Endothelial cell (in vitro differentiated cells): Measurements from ENCODE around the gene SRGAP3. TPM values are rescaled to one million over a fixed set of nuclear protein-coding genes. Genes with fewer than 3 reads are reported as not detected.

Source experiments
- DNase-seq: peaks from one replicate; pipeline ENCODE4 v3.0.0; 2021; ENCODE audit warnings: low spot score
- H3K27ac Mint-ChIP-seq: one replicate; pipeline ENCODE4 v1.8.0; 2021; ENCODE audit warnings: mixed read lengths, inconsistent platforms; ENCODE audit not compliant: unreplicated experiment
- H3K27me3 Mint-ChIP-seq: one replicate; pipeline ENCODE4 v1.8.0; 2021; ENCODE audit warnings: mild to moderate bottlenecking, moderate library complexity, mixed read lengths, inconsistent platforms; ENCODE audit not compliant: unreplicated experiment
- H3K36me3 Mint-ChIP-seq: one replicate; pipeline ENCODE4 v1.8.0; 2021; ENCODE audit warnings: mild to moderate bottlenecking, low read depth, mixed read lengths, inconsistent platforms; ENCODE audit not compliant: unreplicated experiment
- H3K4me1 Mint-ChIP-seq: one replicate; pipeline ENCODE4 v1.8.0; 2021; ENCODE audit warnings: mild to moderate bottlenecking, mixed read lengths, inconsistent platforms; ENCODE audit not compliant: unreplicated experiment
- H3K4me3 Mint-ChIP-seq: one replicate; pipeline ENCODE4 v1.8.0; 2021; ENCODE audit warnings: mild to moderate bottlenecking, mixed read lengths, inconsistent platforms; ENCODE audit not compliant: unreplicated experiment
- H3K9me3 Mint-ChIP-seq: one replicate; pipeline ENCODE4 v1.8.0; 2021; ENCODE audit warnings: mixed read lengths, inconsistent platforms; ENCODE audit not compliant: unreplicated experiment
- total RNA-seq: library from RNA; stranded (reverse); fragmentation: NEBNext Ultra II Directional; extraction: Animal tissue kit (Norgen Biotek cat#: 25700); gene quantifications from one replicate; pipeline ENCODE4 v1.2.1, GENCODE V29; 2021; ENCODE audit not compliant: unreplicated experiment
- TF ChIP-seq, protein P1 (sequence below): fragments of 200-600 bp; sonication (generic); IDR thresholded peaks from one replicate; pipeline ENCODE4 v1.5.0; 2021; ENCODE audit warnings: antibody characterized with exemption; ENCODE audit not compliant: unreplicated experiment

The SRGAP3 gene
- total RNA-seq, 1 donor from 2014 or later = 12.0 TPM

DNA sequence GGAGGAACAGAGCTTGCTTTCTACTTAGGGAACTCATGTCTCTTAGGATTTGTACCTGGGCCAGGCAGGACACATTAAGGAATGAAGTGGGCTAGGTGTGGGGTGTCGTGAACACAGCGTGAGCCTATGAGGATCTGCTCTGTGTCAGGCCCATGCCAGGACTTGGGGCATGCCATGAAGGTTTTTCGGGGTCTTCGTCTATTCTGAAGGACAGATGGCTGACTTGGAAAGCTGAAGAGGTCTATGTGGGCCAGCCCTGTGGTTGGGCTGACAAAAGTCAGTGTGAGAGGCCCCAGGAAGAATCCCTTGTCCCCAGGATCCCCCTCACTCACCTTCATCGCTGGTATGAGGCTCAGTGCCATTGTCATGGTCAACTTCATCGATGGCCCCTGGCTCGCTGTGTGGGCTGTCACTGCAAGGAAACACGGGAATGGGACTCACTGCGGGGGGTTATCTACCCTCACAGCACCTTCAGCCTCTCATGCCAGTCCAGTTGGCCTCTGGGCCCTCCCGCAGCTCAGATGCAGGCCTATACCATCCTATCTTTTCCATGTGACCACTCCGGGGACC is 239.4 kb downstream of the SRGAP3 start:
- Mint-ChIP-seq H3K9me3 (no peaks in the 10 kb centered on the region), H3K27ac (no peak overlapping the region)
- TF ChIP-seq, protein P1, sequence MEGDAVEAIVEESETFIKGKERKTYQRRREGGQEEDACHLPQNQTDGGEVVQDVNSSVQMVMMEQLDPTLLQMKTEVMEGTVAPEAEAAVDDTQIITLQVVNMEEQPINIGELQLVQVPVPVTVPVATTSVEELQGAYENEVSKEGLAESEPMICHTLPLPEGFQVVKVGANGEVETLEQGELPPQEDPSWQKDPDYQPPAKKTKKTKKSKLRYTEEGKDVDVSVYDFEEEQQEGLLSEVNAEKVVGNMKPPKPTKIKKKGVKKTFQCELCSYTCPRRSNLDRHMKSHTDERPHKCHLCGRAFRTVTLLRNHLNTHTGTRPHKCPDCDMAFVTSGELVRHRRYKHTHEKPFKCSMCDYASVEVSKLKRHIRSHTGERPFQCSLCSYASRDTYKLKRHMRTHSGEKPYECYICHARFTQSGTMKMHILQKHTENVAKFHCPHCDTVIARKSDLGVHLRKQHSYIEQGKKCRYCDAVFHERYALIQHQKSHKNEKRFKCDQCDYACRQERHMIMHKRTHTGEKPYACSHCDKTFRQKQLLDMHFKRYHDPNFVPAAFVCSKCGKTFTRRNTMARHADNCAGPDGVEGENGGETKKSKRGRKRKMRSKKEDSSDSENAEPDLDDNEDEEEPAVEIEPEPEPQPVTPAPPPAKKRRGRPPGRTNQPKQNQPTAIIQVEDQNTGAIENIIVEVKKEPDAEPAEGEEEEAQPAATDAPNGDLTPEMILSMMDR = no peak

DNA sequence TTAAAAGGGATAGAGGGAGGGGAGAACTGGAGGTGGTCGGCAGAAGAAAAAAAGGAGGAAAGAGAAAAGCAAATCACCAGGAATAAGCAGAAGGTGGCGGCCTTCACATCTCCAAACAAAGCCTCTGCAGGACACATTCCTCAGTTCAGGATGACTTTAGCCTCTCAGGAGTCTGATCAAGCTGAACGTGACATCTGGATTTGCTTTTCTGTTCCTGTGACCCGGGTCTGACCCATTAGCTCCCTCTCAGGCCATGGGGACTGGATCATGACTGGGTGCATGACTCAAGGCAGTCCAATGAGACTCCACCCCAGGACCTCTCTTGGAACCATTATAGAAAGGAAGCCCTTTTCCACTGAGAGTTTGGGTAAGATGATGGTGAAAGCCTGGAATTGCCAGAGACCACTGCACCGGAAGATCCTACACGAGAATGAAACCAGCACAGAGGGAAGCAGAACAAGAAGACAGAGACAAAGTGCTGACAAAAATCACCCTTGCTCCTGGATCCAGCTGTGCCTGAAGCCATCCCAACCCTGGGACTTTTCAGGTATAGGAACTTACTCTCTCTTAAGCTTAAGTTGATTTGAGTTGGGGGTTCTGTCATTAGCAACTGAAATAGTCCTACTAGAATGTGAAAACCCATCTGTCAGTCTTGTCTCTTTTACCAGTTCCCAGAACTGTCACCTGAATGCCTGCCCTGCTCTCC is 240.7 kb downstream of the SRGAP3 start:
- peaks cover 3% of the 10 kb centered on the region for H3K36me3 Mint-ChIP-seq
- H3K4me1 Mint-ChIP-seq = peaks cover 30% of the 10 kb centered on the region
- no peak overlapping the region for H3K4me3 Mint-ChIP-seq
- DNase-seq = no peak
- no peaks in the 10 kb centered on the region for H3K9me3 Mint-ChIP-seq
- H3K27ac Mint-ChIP-seq = no peak overlapping the region
- peaks cover 4% of the 10 kb centered on the region for H3K27me3 Mint-ChIP-seq
- TF ChIP-seq, protein P1 = no peak

More for the DNA sequence above, 239.4 kb downstream of the SRGAP3 start:
- H3K4me1 Mint-ChIP-seq = peaks cover 30% of the 10 kb centered on the region
- H3K36me3 Mint-ChIP-seq = peaks cover 3% of the 10 kb centered on the region
- DNase-seq = no peak
- peaks cover 3% of the 10 kb centered on the region for H3K27me3 Mint-ChIP-seq
- no peak overlapping the region for H3K4me3 Mint-ChIP-seq

DNA sequence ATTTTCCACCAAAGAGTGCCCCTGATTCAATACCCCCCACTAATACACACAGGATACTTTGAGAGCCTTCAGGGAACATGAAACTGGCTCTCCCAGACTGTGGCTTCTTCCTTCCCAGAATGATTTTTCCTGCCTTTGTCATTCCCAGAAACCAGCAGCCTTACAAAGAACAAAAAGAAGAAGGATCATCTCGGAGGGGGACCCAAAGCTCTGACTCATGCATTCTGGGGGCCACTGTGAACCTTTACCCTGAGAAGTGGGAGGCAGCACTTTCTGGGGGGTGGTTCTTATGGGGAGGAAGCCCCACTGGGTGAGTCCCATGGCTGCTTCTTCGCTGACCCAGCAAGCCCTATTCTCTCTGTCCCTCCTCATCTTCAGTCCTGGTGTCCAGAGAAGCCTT is 241.5 kb downstream of the SRGAP3 start:
- H3K27me3 Mint-ChIP-seq = peaks cover 4% of the 10 kb centered on the region
- DNase-seq = no peak
- no peak overlapping the region for H3K4me3 Mint-ChIP-seq
- TF ChIP-seq, protein P1 = no peak
- peaks cover 3% of the 10 kb centered on the region for H3K36me3 Mint-ChIP-seq
- peak overlapping the region; percentile 72 for H3K27ac Mint-ChIP-seq
- H3K4me1 Mint-ChIP-seq = peaks cover 30% of the 10 kb centered on the region
- H3K9me3 Mint-ChIP-seq = no peaks in the 10 kb centered on the region

DNA sequence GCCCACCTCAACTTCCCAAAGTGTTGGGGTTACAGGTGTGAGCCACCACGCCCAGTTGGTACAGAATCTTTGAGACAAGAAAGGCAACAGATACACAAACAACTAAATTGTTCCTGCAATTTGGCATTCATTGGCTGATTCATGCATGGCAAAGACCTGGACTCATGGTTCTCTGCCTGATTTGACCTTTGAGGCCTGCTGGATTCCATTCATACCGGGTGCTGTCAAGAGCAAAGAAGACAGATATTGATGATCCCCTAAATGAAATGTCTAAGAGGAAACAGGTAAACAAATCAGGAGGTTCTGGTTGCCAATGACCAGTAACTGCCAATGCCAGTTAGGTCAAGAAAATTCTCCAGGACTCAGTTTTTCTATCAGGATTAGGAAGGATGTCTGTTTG is 242.2 kb downstream of the SRGAP3 start:
- Mint-ChIP-seq H3K27ac (no peak overlapping the region), H3K4me3 (no peak overlapping the region), H3K4me1 (peaks cover 26% of the 10 kb centered on the region), H3K27me3 (peaks cover 4% of the 10 kb centered on the region), H3K9me3 (no peaks in the 10 kb centered on the region), H3K36me3 (peaks cover 3% of the 10 kb centered on the region)
- TF ChIP-seq, protein P1 = no peak
- no peak for DNase-seq

DNA sequence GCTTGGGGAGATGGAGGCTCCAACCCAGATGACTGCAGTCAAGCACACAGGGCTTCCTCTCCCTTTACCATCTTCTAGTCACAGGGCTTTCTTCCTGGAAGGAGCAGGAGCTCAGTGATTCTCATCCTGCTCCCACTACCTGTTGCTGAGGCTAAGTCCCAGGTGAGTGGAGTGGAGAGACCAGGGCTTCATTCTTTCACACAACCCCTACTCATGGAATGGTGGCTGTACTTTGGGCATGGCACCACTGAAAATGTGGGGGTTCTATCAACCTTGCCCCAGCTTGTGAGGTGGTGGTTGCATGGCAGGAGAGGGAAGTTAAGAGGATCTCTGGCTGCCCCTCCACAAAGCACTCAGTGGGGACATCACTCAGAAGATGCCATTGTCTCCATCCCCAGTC is 249.4 kb downstream of the SRGAP3 start:
- H3K36me3 Mint-ChIP-seq = no peaks in the 10 kb centered on the region
- DNase-seq = no peak
- H3K27me3 Mint-ChIP-seq = peaks cover 2% of the 10 kb centered on the region
- H3K4me3 Mint-ChIP-seq = no peak overlapping the region
- no peaks in the 10 kb centered on the region for H3K9me3 Mint-ChIP-seq
- no peaks in the 10 kb centered on the region for H3K4me1 Mint-ChIP-seq
- TF ChIP-seq, protein P1 = no peak
- no peak overlapping the region for H3K27ac Mint-ChIP-seq
